Right renal pelvis (tissue), 4 donors: ENCODE results near the gene CUX1. TPM values are rescaled to one million over a fixed set of nuclear protein-coding genes. Genes with fewer than 3 reads are reported as not detected.

Source experiments
- DNase-seq, 4 donors: peaks; one replicate each; pipeline ENCODE4 v3.0.0-alpha.2; 2013; ENCODE audit warnings: low read depth in 4 of 4, low spot score in 3 of 4, missing footprints in 1 of 4
- polyA plus RNA-seq, 4 donors: library from polyadenylated mRNA; unstranded; fragments of 120-200 nt; gene quantifications; one replicate each; pipeline ENCODE4 v1.2.1, GENCODE V29; 2013; ENCODE audit not compliant: insufficient read length in 4 of 4

CUX1 gene
- polyA plus RNA-seq, 4 donors, result 93.0 to 111 (median 107) TPM

GRCh38 chr7:101933028-101933427 is 115.6 kb downstream of the CUX1 start:
- no peak for DNase-seq

GRCh38 chr7:101933688-101934121 is 116.3 kb downstream of the CUX1 start:
- no peak for DNase-seq

GRCh38 chr7:101934618-101935017 is 117.2 kb downstream of the CUX1 start:
- DNase-seq, result no peak

GRCh38 chr7:101935521-101936141 is 118.2 kb downstream of the CUX1 start:
- DNase-seq, result no peak

- DNase-seq, result no peak
Observed at GRCh38 chr7:101936223-101936610, 118.8 kb downstream of the CUX1 start.

GRCh38 chr7:101936611-101937231 is 119.3 kb downstream of the CUX1 start:
- DNase-seq, result no peak

GRCh38 chr7:101937717-101938514 is 120.5 kb downstream of the CUX1 start:
- DNase-seq, result no peak

GRCh38 chr7:101939136-101939695 is 121.8 kb downstream of the CUX1 start:
- no peak for DNase-seq

GRCh38 chr7:101940151-101940550 is 122.7 kb downstream of the CUX1 start:
- DNase-seq, result no peak

GRCh38 chr7:101940830-101941229 is 123.4 kb downstream of the CUX1 start:
- DNase-seq, result peak in 3 of 4 donors; percentile 44 to 57 (median 57)

GRCh38 chr7:101941481-101942383 is 124.3 kb downstream of the CUX1 start:
- no peak for DNase-seq

- no peak for DNase-seq
Observed at GRCh38 chr7:101942603-101943210, 125.3 kb downstream of the CUX1 start.

GRCh38 chr7:101943306-101943705 is 125.9 kb downstream of the CUX1 start:
- DNase-seq, result no peak

- no peak for DNase-seq
Observed at GRCh38 chr7:101943889-101944600, 126.6 kb downstream of the CUX1 start.

GRCh38 chr7:101944611-101945010 is 127.2 kb downstream of the CUX1 start:
- no peak for DNase-seq

GRCh38 chr7:101945034-101945758 is 127.8 kb downstream of the CUX1 start:
- no peak for DNase-seq

GRCh38 chr7:101947899-101948298 is 130.5 kb downstream of the CUX1 start:
- DNase-seq, result no peak

GRCh38 chr7:101948650-101949049 is 131.2 kb downstream of the CUX1 start:
- no peak for DNase-seq
